Eye (tissue), 1 donor: ENCODE data around the gene GRIA2.
"Not testable (repeated sequence)": the region's sequence is repeated elsewhere in the genome, so short reads cannot be mapped to it uniquely, and the experiment has no call there.

ENCODE experiments used
- DNase-seq: peaks from one replicate; pipeline ENCODE4 v3.0.0-alpha.2; 2015

Gene GRIA2

DNA sequence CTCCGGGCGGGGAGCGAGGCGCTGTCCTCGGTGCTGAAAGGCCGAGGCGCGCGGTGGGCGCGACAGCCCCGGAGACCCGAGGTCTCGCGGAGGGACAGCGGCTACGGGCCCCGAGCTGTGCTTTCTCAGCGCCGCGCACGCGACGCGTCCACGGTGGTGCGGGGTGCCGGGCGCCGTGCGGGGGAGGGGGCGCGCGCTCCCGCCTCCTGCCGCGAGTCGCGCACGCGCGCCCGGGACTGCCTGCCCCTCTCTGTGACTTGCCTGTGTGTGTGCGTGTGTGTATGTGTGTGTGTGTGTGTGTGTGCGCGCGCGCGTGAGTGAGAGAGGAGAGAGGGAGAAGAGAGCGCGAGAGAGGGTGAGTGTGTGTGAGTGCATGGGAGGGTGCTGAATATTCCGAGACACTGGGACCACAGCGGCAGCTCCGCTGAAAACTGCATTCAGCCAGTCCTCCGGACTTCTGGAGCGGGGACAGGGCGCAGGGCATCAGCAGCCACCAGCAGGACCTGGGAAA, at the start of gene GRIA2:
Gene GRIA2 (plus strand): TSS at position 358 of the 511 bp plus-strand sequence. CDS start 315 bp downstream, outside the sequence.
- peak; percentile 92 for DNase-seq

DNA sequence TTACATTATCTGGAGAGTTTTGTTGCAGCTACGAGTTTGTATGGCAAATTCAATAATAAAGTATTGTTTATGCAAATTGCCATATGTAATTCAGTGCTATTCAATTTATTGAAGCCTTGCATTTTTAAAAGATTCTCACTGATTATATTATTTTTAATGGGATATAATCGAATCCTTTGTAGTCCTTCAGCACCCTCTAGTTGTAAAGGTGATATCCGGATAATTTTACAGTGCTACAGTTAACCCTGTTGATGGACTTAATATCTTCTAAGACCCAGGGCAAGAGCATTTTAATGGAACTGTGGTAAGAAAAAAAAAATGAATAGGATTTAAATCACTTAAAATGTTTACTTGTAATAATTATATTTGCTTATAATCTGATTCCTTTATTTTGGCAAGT, 48.5 kb upstream of the GRIA2 start:
- DNase-seq: no peak

DNA sequence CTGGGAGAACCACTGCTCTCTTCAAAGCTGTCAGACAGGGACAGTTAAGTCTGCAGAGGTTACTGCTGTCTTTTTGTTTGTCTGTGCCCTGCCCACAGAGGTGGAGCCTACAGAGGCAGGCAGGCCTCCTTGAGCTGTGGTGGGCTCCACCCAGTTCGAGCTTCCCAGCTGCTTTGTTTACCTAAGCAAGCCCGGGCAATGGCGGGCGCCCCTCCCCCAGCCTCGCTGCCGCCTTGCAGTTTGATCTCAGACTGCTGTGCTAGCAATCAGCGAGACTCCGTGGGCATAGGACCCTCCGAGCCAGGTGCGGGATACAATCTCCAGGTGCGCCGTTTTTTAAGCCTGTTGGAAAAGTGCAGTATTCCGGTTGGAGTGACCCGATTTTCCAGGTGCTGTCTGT, 40.3 kb upstream of the GRIA2 start:
- DNase-seq: not testable (repeated sequence)

DNA sequence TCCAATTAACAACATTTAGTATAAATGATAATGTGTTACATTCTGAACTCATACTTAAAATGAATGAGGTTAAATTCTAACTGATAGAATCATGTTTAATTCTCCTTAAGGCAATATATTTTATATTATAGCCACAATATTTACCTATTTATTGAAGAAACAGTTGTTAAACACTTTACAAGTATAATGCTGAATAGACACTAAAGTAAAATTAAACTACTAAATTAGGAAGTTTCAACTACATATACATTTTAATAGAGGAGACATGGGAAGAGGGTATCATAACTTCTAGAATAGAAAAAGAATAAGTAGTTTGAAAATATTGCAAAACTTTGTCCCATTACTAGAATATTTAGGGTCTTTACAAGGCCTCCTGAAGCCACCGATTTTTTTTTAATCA, 36.2 kb upstream of the GRIA2 start:
- no peak for DNase-seq

DNA sequence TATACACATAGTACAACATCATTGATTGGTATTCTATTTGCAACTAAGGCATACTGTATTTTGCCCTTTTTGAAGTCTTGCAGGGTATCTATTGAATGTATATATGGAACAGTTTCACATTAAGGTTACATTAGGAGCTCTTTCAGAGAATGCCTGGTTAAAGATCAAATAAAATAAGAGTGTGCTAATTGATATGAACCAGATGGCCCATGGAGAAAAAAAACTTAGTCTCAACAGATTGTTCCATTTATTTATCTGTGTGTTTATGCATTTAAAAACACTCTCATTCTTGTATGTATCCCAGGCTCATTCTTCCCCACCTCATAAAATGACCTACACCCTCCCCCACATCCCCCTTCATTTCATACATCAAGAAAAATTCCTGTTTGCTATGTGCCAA, 35.2 kb upstream of the GRIA2 start:
- DNase-seq: no peak

DNA sequence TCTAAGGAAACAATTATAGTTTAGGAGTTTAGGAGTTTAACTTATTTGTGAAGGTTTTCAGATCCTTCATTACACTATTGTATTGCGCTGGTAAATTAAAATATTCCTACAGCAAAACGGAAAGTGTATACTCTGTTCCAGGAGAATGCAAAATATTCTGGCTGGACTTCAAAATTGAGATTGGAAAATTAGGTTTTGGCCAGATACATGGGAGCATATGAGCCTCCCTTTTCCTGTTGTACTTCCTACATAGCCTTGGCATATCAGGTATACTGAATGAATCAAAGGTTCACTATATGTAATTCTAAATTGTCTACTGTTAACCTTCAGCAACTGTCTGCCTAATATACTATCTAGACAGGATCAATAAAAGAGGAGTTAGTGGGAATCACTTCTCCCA, 25.2 kb upstream of the GRIA2 start:
- no peak for DNase-seq

DNA sequence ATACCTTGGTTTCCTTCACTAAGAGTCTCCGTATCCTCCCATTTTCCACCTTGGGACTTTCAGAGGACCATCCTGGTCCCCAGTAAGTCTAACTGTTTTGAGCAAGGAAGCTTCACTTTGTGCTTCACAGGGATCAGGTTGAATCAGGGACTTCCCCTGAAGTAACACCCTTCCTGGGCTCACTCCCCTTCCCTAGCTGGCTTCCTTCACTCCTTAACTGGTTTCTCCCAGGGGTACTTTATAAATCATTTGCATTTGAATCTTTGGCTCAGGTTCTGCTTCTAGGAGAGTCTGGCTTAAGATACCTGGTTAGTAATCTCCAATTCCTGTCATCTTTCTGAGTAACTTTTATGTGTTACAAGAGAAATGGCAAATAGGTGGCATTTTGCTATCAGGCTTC, 24.5 kb upstream of the GRIA2 start:
- DNase-seq: no peak

DNA sequence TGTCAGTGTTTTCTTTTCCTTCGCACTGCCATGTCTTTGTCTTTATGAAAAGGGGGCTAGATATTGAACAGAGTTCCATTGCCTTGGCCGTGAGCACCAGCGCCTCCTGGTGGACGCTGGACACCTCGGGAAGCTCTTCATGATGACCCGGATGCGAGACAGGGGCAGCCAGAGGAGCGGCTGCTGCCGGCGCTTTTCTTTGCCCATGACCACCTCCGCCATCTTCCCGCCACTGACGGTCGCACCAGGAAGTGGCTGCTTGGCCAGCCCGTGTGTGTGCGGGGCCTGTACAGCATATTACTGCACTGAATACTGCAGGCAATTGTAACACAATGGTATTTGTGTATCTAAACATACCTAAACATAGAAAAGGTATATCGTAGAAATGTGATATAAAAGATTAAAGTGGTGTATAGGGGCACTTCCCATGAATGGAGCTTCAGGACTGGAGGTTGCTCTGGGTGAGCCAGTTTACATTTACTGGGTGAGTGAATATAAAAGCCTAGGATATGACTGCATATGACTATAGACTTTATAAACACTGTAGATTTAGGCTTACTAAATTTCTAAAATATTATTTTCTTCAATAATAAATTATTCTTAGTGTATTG, 15.8 kb upstream of the GRIA2 start:
- no peak for DNase-seq

DNA sequence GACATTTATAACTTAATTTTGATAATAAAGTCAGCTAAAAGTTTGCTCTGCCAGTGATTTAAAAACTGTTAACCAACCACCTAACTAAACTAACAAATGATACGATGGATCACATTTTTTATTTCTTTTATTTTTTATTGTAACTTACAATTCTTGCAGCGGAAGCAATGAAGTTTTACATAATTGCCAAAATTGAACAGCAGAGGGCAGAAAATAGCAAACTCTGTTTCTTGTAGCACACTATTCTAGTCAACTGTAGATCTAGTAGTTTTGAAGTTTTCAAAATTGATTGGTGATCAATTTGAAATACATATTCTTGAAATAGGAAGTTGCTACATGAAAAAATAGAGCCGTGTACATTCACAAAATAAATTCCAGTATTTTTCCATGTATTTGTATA, 2.8 kb upstream of the GRIA2 start:
- DNase-seq: peak; percentile 59

DNA sequence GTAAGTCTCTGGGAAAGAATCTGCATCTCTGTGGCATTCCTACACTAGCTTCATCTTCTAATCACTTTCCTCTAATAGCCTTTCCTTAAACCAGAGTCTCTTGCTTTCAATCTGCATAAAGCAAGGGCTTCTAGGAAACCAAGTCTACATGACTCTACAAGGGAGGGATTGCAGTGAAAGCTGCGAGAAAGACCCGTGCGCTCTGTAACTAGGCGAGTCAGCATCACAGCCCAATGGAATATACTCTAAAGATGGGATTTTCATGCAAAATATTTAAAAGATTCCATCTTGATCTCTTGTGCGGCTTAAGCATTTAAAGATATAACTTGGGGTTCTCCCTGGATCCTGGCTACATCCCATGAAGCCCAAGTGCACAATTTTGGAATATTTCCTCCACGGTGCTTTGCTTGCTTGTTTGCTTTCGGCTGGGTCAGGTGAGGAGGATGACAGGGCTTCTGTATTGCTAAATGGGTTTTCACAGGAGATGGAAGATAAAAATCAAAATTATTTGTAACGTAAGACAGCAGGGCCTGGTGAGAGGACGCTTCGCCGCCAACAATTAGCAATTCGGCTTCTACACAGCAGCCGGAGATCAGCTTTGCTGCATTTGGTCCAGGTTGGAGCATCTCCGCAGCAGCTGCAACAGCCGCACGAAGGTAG, 687 bp upstream of the GRIA2 start:
- DNase-seq: no peak

DNA sequence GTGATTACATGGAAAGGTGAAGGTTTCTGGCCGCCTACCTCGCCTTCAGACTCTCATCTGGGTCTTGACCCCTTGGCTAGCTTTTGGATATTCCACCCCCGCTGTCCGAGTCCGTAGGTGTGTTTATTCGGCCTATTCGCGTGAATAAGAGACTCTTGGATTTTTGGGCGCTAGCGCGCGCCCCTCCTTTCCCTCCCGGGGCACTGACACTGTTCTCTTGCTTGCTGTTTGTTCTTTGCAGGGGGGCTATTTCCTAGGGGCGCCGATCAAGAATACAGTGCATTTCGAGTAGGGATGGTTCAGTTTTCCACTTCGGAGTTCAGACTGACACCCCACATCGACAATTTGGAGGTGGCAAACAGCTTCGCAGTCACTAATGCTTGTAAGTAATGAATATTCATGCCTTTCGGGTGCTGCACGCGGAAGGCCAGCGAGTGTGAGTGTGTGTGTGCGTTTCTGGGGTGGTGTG, 932 bp downstream of the GRIA2 start:
- DNase-seq: no peak

DNA sequence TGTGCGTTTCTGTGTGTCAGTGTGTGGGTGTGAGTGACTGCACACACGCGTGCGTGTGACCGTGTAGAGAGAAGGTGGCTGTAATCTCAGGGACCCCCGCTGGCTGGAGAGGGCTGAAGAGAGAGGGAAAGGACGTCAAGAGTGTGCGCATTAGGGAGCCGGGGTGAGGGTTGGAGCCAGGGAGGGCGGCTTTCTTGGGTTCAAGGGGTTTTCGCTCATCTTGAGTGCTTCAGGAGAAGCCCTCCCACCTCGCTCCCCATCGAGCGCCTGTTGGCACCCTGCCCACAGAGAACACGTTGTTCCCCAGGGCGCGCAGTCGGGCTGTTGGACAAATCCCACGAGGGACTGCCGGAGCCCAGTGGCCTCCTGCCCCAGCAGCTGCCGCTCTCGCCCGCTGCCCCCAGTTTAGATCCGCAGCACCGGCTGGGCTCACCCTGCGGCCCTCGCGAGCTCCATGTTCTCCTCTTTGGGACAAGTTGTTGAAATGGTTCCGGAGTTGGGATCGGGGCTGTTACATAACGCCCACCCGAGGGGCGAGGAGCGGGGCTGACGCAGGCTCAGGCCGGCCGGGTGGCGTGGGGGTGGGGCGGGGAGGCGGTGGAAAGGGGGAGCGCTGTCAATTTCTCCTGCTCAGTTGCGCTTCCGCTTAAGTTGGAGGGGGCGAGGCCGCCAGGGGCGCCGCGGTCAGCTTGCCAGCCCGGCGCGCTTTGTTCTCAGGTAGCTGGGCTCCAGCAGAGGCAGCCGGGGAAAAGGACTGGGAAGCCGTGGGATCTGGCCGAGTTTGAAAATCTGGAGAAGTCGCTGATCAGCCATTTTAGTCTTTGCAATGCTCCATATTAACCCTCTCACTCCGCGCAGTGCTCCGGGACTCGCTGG, 1.6 kb downstream of the GRIA2 start:
- DNase-seq: peak; percentile 81

DNA sequence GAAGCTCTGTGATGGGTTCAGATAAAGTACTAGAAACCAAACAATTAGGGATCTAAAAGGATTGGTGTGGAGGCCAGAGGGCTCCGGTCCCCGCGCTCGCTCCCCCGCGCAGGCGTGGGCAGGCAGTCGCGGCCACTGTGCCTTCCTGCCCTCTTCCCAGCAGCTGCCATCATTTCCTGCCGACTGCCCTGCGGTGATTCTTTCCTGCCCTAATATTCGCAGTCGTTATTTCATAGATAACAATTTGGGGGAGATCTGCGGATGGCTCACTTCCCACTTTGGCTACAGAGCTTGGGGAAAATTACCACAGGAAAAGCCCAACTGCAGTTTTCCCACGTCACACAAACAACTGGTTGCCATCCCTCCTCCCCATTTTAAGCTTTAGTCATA, 2.2 kb downstream of the GRIA2 start:
- no peak for DNase-seq

DNA sequence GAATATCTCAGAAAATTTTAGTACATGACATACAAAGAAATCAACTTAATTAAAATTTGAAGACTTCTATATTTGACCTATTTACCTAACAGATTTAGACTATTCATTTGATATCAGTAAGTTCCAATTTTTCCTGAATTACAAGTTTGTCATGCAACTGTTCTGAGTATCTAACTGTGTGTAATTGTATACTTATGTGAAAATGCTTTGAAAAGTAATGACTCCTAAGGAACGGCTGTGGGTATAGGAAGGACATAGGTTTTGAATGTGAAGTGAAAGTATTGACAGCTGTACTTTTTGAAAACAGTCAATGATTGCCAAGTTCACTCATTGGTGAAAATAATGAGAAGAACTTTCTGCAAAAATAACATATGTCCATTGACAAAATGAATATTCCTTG, 2.9 kb downstream of the GRIA2 start:
- DNase-seq: no peak

DNA sequence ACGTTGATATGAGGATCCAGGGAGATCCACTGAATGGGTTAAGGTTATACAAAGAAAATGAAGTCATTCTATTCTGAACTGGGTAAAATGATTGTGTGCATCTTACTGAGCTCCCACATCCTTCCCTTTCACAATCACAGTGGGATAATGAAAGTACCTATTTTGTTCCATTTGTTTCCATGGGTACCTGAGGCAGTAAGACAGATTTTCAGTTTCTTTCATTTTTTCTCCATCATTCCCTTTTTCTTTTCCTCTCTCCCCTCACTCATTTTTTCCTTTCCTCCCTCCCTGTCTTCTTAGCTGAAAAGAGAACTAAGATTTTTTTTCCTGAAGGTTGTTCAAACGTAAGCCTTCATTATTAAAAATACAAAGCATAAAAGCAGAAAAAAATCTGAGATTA, 4.6 kb downstream of the GRIA2 start:
- DNase-seq: no peak

DNA sequence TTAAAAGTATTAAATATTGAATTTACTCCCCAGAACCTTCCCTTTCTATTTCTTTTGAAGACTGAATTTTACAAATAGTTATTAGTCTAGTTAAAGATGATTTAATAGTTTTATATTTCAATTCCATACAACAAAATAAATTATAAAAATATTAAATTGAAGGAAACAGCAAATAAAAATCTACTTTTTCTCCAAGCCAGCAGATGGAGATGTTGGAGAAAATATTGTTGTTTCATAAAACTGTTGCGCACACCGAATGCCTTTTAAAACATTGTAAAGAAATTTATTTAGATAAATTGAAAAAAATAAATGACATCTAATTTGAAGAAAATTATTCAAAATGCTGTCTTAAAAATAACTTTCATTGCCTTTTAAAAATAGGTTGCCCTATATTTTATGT, 5.5 kb downstream of the GRIA2 start:
- DNase-seq: no peak

DNA sequence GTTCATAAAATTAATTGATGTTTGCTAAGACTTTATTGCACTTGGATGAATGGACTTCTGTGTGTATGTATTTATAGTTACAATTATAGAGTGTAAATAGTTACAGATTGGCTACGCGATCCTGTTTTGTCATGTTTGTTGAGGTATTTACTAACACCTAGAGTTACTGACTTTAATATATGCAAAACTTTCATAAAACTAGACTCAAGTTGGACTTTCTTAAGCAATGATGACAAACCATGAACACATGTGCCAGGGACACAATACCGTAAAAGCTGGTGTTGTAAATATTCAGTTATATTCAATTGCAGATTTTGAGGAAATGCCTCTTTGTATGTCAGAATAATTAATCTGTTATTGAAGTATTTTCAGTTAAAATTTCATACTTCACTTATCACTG, 6.1 kb downstream of the GRIA2 start:
- DNase-seq: no peak

DNA sequence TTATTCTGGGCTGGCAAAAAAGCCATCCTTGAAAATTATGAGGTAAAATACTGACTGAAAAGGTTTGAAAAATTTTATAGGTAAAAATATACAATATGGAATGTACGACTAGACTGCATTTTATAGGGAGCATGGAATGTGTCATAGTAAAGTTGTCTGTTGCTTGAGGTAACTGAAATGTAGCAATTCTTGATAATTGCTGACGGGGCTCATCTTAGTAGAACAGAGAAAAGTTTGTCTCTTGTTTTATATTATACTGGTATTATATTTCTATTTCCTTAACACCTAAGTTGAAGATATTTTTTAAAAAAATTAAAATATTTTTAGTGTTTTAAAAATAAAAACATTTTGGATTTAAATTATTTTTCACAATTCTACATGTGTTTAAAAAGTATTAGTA, 11.0 kb downstream of the GRIA2 start:
- DNase-seq: no peak

DNA sequence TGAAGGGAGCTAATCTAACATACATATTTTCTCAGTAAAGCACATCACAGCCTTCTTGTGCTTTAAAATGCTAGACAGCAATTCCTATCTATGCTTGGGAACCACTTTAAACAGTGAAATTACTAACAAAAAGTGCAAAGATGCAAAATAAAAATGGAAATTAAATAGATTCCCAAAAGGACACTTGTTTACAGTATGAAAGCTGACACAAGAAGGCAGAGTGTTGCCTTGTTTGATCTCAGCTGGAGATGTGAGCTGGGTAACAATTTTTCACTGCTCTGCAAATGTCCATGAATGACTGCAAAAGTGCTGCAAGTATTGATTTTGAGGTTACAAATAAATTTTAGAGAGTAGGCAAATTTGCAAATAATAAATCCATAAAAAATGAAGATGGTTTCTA, 22.3 kb downstream of the GRIA2 start:
- no peak for DNase-seq

DNA sequence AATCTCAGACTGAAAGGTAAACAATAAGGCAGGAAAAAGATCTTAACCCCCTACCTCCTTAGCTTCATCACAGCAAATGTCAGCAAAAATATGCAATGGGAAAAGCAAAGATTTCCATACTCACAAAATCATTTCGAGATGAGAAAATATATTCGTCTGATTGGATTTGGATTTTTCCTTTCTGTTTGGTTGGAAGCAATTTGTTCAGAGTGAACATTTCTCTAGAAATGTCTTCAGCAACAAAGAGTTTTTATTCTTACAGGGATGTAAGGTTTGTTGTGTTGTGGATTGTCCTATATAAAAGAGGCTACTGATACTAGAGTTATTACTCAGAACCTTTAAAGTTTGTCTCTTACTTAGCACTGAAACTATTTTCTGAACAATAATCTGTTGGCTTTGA, 23.8 kb downstream of the GRIA2 start:
- no peak for DNase-seq

DNA sequence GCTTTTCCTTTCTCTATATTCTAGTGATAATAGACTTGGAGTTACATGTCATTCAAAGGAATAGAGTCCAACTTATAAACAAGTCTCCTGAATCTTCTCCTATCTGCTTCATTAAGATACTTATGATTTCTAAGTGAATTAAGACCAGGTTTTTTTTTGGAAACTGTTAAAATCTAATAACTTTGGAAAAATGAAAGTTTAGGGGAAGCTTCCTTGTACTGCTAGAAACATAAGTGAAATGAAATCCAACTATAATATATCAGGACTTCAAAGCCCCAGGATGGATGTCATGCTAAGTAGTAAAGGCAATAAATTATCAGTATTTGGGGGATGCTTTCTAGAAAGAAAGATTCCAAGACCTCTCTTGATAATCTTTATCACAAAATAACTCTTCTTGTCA, 24.8 kb downstream of the GRIA2 start:
- DNase-seq: no peak

DNA sequence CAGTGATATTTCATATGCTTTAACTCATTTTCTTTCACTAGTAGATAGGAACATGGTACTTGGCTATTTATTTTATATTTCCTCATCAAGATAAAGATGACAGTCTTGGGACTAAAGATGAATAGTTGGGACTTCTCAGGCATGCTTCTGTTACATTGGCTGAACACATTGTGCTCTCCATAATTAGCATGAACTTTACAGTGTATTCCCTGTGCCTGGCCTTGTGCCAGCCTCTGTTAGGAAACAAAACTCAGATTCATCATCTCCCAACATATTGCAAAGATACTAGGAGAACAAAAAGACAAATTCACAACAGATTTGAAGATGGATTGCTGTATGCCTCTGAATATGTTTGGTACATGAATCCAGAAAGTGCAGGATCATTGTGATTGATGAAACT, 26.4 kb downstream of the GRIA2 start:
- no peak for DNase-seq

DNA sequence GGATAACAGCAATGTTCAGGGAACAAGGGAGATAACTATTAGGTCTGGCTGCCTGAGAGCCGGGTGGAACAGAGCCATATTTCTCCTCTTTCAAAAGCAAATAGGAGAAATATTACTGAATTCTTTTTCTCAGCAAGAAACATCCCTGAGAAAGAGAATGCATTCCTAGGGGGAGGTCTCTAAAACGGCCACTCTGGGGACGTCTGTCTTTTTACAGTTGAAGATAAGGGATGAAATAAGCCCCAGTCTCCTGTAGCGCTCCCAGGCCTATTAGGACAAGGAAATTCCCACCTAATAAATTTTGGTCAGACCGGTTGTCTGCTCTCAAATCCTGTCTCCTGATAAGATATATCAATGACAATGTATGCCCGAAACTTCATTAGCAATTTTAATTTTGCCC, 37.6 kb downstream of the GRIA2 start:
- not testable (repeated sequence) for DNase-seq

DNA sequence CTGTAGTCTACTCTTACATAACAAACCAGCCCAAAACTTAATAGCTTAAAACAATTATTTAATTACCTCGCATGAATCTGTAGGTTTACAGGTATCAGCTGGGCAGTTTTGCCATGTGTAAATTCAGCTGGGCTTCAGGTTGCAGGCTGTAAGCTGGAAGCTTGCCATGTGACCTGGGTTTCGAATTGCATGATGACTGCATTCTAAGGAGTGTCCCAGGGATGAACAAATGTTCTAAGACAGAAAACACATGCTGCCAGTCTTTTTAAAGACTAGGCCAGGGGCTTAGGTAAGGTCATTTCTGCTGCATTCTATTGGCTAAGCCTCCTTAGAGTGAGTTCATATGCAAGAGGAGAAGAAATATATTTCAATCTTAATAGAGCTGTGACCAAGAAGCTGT, 44.8 kb downstream of the GRIA2 start:
- DNase-seq: peak; percentile 12
